ENCODE results near the gene ABCC1. TPM values are rescaled to one million over a fixed set of nuclear protein-coding genes. Genes with fewer than 3 reads are reported as not detected.

ABCC1 gene
- total and polyA plus RNA-seq, 2 of the 8 experiments (the other 6 are each of a cell fraction or from before 2014, with no cell fraction given) = 42.6 to 66.8 TPM

DNA sequence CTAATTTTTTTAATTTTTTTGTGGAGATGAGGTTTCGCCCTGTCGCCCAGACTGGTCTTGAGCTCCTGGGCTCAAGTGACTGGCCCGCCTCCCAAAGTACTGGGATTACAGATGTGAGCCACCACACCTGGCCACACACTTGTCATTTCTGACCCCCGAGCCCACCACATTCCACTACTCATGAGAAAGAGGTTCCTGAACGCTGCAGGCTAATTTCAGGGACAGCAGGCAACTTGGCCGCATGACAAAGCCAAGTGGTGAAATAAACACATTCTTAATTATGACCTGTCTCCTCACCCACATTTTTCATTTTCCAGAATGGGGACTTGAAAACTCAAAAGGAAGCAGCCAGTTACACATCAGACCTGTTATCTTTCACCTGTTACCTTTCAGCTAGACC lies 159.3 kb downstream of the ABCC1 start:
- Histone ChIP-seq H3K23ac (ENCODE audit: insufficient read length) (no peak overlapping the region), H3K56ac (replicated peaks; ENCODE audit: insufficient read length, low read depth, low read length) (no peak overlapping the region), H4K8ac (ENCODE audit: extremely low read depth, insufficient read depth, low read length) (no peak overlapping the region; the same call in 1 of the 2 replicates), H4K5ac (ENCODE audit: insufficient read length, low read depth, low read length) (no peak overlapping the region), H2AK5ac (ENCODE audit: low read depth, low read length) (no peak overlapping the region), H2BK15ac (ENCODE audit: low read length) (no peak overlapping the region), H3K4ac (replicated peaks; ENCODE audit: insufficient read length, low read depth, low read length) (no peak overlapping the region), H2BK20ac (ENCODE audit: low read length) (no peak overlapping the region), H3K9ac (replicated peaks in 1 of 4; ENCODE audit: extremely low read depth in 1 of 4, low read depth in 3 of 4, low read length in 3 of 4) (no peak overlapping the region), H3K18ac (ENCODE audit: extremely low read depth, low read length) (no peak overlapping the region), H2BK120ac (replicated peaks; ENCODE audit: low read depth, low read length) (no peak overlapping the region), H3K23me2 (ENCODE audit: low read depth, low read length) (no peaks in the 10 kb centered on the region), H3K27ac (ENCODE audit: low read depth, low read length) (peak overlapping the region; percentile 51; the same call in 1 of the 2 replicates), H3K27me3 (replicated peaks in 1 of 4; ENCODE audit: control insufficient read depth in 3 of 4, extremely low read depth in 1 of 4, insufficient read depth in 3 of 4, low read length in 3 of 4) (no peaks in the 10 kb centered on the region), H4K20me1 (replicated peaks in 1 of 2; ENCODE audit: control insufficient read depth in 1 of 2, insufficient read depth in 2 of 2, low read length in 2 of 2) (peaks cover 6 to 7% of the 10 kb centered on the region in 2 experiments), H4K91ac (replicated peaks; ENCODE audit: insufficient read length, low read length) (no peak overlapping the region), H3K14ac (ENCODE audit: insufficient read length) (no peak overlapping the region), H3K4me2 (ENCODE audit: insufficient read depth in 1 of 2, low read depth in 2 of 2, low read length in 2 of 2) (no peak overlapping the region; a peak in 1 of 4 replicates), H3K4me3 (ENCODE audit: extremely low read depth in 1 of 4, insufficient read depth in 2 of 4, low read depth in 3 of 4, low read length in 4 of 4) (no peak overlapping the region), H3K4me1 (replicated peaks in 1 of 4; ENCODE audit: control insufficient read depth in 3 of 4, insufficient read depth in 4 of 4, low read length in 3 of 4) (no peaks in the 10 kb centered on the region; a peak in 1 of 7 replicates), H2BK5ac (ENCODE audit: low read depth, low read length) (no peak overlapping the region), H2AFZ (ENCODE audit: low read length) (no peak overlapping the region), H3K79me1 (ENCODE audit: low read depth, low read length) (no peaks in the 10 kb centered on the region), H3K9me3 (ENCODE audit: insufficient read depth in 2 of 2, low read depth in 1 of 2, low read length in 1 of 2) (no peaks in the 10 kb centered on the region), H2BK12ac (ENCODE audit: low read depth, low read length) (no peak overlapping the region), H3K36me3 (ENCODE audit: control insufficient read depth in 2 of 4, insufficient read depth in 4 of 4, low read length in 3 of 4) (peaks cover 11 to 52% (median 43%) of the 10 kb centered on the region in 4 experiments; a peak in 7 of 8 replicates), H3K79me2 (ENCODE audit: control insufficient read depth in 1 of 2, insufficient read depth in 2 of 2, low read length in 2 of 2) (no peaks in the 10 kb centered on the region)
- DNase-seq (ENCODE audit: low read depth in 1 of 2, low spot score in 2 of 2) (no peak), FAIRE-seq (no peak)
- 91% methylated on average over 6 of the region's 6 CpGs; no CpG with 5 or more reads in 1 of the 2 experiments for WGBS, 2 experiments (ENCODE audit: extremely low coverage in 1 of 2, insufficient coverage in 1 of 2, insufficient read length in 1 of 2, insufficient replicate concordance in 2 of 2, low coverage in 1 of 2, low lambda C conversion rate in 2 of 2, missing lambda C conversion rate in 1 of 2)
- no peak for TF ChIP-seq TBP (IDR thresholded peaks at IDR 0.05; ENCODE audit: low read depth, low read length)
- TF ChIP-seq KDM5A (IDR thresholded peaks at IDR 0.05; ENCODE audit: low read length) = no peak
- 0 out of 2 replicates have a peak, but pooled peaks have one; percentile 35 for TF ChIP-seq POU5F1 (IDR thresholded peaks at IDR 0.05; ENCODE audit: low read depth, low read length)
- TF ChIP-seq CREB1 (IDR thresholded peaks at IDR 0.05) = no peak
- TF ChIP-seq CEBPB (IDR thresholded peaks at IDR 0.05; ENCODE audit: low read depth, low read length) = no peak
- ChIA-PET POLR2A (ENCODE audit: partially characterized antibody) (interaction anchor here (1.0 kb wide), 1 partner anchor 233 kb away, joined by 3 read pairs; no protein-coding TSS in a partner anchor), CTCF (ENCODE audit: partially characterized antibody) (interaction anchor here (0.7 to 1.6 kb wide), 4 partner anchors 18 to 340 kb away, joined by 3 to 7 read pairs (median 4); no protein-coding TSS in a partner anchor)
